Bone marrow (tissue), 2 donors: ENCODE data around the gene CRYZ.
"Not testable (repeated sequence)": the region's sequence is repeated elsewhere in the genome, so short reads cannot be mapped to it uniquely, and the experiment has no call there.

Experiments
- DNase-seq, 2 donors: peaks; one replicate each; lab custom pipeline; 2025; lab: John Stamatoyannopoulos, UW

CRYZ gene

GRCh38 chr1:74732960-74733603, at the start of gene CRYZ, which contains the start of gene TYW3:
TSS of gene CRYZ (minus strand) at chr1:74733050. CDS start at chr1:74724821, 8,229 bp downstream.
TSS of gene TYW3 (plus strand) at chr1:74733152. CDS start at chr1:74733245, 93 bp downstream.
- DNase-seq, result peak; percentile 59

DNA sequence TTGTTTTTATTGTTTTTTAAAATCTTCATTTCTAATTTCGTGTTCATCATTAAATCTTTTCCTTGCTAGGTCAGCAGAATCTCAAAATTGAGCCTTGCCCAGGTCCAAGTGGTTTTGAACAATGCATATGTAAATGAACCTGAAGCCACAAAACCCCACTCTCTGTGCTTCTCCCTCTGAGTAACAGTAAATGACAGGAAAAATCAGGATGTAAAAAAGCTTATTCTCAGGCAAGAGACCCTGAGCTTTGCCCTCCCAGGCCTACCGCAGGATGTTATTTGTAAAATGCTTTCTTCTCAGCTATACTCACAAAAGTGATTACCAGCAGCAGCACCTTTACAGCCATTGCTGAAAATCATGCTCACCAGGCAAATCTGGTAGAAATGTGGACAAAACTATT, 47.7 kb upstream of the CRYZ start:
- no peak for DNase-seq

DNA sequence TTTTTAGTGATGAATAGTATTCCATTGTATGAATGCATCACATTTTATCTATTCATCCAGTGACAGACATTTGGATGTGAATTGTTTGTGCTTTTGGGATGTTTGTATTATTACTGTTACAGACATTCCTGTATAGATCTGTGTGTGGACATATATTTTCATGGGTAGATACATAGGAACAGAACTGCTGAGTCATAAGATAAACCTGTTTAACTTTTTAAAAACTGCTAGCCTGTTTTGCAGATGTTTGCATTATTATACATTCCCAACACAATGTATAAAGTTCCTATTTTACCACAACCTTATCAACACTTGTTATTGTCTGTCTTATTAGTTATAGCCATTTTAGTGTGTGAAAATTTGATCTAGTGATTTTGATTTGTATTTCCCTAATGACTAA, 46.9 kb upstream of the CRYZ start:
- DNase-seq, result no peak

DNA sequence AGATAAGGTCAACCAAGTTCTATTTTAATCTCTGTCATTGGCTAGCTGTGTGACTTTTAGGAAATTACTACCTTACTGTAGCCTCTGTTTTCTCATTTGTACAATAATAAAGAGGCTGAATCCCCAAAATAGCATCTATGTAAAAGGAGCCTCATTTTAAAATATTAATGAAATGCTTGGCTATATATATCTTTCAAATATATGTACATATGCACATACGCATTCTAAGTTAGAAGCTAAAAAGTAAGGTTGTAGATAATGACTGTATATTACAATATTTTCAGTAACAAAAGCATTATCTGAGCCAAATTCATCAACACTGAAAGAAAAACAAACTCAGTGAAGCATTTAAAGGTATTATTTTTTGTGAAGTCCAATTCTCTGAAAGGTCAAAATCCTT, 44.7 kb upstream of the CRYZ start:
- DNase-seq, result no peak

DNA sequence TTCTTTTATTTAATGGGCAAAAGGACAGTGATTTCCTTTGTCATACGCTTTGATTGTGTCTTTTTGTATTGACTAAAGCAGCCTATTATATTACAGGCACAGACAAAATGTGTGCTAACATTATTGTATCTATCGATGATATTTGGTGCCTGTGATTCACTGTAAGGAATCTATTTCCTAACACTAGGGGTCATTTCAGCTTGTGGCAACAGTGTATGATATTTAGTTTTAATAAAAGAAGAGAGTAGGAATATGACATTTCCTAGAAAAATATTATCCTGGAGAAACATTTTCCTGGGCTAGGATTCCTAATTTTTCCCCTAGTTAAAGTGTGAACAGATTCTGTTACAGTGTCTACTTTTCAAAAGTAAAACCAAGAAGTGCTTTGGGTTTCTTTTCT, 42.9 kb upstream of the CRYZ start:
- DNase-seq, result no peak

DNA sequence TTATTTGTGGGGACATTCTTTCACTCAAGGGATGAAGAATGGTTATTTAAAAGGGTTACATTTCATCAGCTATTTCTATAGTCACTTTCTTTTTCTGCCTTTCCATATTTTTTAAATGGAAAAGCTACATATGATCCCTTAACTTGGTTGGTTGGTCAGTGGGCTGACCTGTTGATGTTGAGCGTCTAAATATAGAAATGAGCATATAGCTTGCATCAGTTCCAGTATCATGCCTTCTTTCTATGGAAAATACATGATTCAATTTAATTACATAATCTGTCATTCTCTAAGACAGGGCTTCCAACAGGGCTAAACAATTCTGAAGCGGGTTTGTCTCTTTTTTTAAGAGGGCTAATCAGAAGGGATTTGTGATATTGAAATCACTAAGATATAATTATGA, 40.7 kb upstream of the CRYZ start:
- no peak for DNase-seq

- no peak for DNase-seq
Observed at GRCh38 chr1:74772945-74773344, 40.1 kb upstream of the CRYZ start.

DNA sequence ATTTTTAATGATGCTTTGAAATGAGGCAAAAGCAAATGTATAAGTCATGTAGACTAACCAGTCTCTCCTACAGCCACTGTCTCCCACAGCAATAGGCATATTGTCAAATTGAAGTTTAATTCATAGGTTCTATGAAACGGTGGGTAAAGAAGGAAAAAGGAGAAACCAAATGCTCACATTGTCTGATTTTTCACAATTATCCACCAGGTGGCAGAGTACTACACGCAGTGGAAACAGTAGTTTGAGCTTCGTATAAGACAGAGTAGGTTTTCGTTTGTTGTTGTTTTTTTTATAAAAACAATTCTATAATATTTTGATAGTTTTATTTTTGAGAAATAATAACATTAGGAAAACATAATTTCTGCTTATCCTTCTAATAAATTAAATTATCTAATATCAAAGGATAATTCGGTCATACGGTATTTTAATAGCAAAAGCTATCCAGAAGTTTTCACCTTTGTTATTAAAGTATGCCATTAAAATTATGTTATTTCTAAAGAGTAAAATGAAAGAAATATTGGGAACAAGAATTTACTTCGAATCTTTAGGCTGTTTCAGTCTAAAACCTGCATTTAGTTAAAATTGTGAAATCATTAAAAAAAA, 39.2 kb upstream of the CRYZ start:
- DNase-seq, result peak in 1 of 2 donors; percentile 15

DNA sequence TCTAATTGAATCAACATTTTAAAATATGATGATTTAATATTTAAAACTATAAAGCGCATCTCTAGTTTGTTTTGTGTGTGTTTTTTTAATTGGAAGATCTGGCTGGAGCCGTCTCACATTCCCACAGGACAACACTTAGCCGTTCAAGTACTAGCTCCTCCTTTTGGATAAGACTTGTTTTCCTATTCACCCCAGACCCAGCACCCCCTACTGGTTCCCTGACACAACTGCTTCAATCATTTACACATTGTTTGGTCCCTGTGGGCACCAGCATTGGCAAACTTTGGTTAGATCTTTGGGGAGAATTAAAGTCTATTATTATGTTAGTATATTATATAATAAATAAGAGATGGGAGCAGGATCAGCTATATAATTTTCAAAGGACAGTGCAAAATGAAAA, 34.6 kb upstream of the CRYZ start:
- DNase-seq, result no peak

DNA sequence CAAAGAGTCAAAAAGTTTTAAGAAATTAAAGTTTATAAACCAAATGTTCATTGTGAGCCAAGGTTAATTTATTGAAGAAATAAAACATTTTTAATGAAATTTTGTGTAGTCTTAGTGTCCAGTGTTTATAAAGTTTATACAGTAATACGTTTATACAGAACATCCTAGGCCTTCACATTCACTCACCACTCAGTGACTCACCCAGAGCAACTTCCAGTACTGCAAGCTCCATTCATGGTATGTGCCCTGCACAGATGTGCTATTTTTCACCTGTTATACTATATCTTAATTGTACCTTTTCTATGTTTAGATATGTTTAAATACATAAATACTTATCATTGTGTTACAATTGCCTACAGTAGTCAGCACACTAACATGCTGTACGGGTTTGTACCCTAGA, 33.7 kb upstream of the CRYZ start:
- no peak for DNase-seq

DNA sequence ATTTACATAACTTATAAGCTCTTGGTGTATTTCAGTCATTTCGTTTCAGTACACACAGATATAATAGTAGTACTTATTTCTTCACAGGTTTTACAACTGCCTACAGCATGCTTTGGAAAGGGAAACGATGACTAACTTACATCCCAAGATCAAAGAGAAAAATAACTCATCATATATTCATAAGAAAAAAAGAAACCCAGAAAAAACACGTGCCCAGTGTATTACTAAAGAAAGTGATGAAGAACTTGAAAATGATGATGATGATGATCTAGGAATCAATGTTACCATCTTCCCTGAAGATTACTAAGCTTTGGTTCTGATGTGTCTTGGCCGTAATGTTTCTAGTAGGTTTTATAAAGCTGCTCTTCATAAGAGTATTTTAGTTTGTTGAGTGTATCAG, 31.0 kb upstream of the CRYZ start:
- DNase-seq, result no peak

DNA sequence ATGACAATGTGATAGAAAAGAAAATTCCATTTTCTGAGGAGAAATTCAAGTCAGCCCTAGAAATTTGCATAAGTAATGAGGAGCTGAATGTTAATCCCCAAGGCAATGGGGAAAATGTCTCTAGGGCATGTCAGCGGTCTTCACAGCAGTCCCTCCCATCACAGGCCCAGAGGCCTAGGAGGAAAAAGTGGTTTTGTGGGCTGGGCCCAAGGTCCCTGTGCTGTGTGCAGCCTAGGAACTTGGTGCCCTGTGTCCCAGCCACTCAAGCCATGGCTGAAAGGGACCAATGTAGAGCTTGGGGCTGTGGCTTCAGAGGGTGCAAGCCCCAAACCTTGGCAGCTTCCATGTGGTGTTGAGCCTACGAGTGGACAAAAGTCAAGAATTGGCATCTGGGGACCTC, 23.8 kb upstream of the CRYZ start:
- not testable (repeated sequence) for DNase-seq

DNA sequence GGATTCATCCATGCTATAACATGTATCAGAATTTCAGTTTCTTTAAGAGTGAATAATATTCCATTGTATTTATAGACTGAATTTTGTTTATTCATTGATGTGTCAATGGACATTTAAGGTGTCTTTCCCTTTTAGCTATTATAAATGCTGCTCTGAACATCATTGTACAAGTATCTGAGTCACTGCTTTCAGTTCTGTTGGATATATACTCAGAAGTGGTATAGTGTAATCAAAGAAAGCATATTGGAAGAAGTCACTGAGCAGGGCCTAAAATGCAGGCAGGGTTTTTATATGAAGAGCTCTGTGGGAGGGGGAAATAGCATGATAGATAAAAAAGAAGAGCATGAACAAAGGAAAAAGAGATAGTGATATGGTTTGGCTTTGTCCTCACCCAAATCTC, 22.6 kb upstream of the CRYZ start:
- DNase-seq, result no peak

GRCh38 chr1:74753104-74753503, 20.3 kb upstream of the CRYZ start:
- no peak for DNase-seq

DNA sequence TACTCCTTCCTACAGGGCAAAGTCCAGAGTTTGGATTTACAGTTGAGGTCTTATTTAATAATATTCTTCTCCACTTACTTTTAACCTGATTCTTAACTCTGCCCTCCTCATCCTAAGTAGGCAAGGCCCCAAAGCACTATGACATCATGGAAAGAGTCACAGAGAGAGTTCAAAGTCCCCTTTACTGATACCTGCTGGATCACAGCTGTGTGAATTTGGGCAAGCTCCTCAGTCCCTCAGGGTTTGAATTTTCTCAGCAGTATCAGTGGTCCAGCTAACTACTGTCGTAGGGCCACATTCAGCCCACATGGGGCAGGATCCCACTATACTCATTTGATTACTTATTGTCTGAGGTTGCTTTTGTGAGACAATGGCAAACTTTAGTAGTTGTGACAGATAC, 16.1 kb upstream of the CRYZ start:
- no peak for DNase-seq

GRCh38 chr1:74745247-74745646, 12.4 kb upstream of the CRYZ start:
- DNase-seq, result not testable (repeated sequence)

DNA sequence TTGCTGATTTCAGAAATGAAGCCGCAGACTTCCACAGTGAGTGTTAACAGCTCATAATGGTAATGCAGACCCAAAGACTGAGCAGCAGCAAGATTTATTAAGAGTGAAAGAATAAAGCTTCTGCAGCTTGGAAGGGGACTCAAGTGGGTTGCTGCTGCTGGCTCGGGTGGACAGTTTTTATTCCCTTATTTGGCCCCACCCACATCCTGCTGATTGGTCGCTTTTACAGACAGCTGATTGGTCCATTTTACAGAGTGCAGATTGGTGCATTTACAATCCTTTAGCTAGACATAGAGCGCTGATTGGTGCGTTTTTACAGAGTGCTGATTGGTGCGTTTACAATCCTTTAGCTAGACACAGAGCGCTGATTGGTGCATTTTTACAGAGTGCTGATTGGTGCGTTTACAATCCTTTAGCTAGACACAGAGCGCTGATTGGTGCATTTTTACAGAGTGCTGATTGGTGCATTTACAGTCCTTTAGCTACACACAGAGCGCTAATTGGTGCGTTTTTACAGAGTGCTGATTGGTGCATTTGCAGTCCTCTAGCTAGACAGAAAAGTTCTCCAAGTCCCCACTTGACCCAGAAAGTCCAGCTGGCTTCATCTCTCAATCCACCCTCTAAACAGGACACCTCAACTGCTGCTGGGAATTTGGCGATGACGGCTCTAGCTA, 7.6 kb upstream of the CRYZ start:
- not testable (repeated sequence) for DNase-seq

GRCh38 chr1:74737333-74737732, 4.5 kb upstream of the CRYZ start:
- DNase-seq, result no peak

- DNase-seq, result peak in 1 of 2 donors; percentile 14
Observed at GRCh38 chr1:74733604-74734484, 994 bp upstream of the CRYZ start.

- DNase-seq, result peak in 1 of 2 donors; percentile 23
Observed at GRCh38 chr1:74732071-74732946, 541 bp downstream of the CRYZ start.

DNA sequence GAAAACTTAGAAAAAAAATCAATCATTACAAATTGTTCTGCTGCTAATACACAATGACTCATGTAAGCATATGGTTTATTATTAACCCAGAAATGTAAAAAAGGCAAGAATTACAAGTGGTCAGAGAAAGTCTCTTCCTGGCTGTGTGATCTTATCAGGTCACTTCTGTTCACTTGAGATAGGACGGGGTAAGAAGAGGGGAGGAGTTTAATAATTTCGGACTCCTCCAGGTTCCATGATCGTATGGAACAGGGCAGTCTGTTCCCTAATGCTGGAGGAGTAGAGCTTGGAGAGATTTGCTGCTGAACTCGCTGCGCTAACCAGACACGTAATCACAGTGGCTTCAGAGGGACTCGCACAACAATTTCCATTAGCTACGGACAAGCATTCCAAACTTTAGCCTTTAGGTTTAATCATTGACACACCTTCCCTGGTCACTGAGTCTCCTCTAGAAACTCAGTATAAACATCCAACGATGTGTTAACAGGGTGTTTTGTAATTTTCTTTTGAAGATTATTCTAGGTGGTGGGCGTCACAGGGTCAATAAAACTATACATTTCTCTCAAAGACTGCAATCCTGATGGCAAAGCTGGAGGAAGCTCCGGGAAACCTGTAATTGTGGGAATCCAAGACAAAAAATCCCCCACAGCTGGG, 1.3 kb downstream of the CRYZ start:
- no peak for DNase-seq
